Adrenal gland (tissue), 5 donors: ENCODE data around the gene ICA1.

Experiments
- CTCF ChIP-seq, 6 experiments: fragments of 450-650 bp in 4 of 6; fragments of 200-600 bp in 2 of 6; sonication (generic) in 1 of 6; IDR thresholded peaks; 1 replicate in 5 of 6; 2 replicates in 1 of 6; pipeline versions ENCODE4 v1.5.1 to v1.8.0; 2016 to 2021; ENCODE audit warnings: antibody characterized with exemption in 6 of 6, mild to moderate bottlenecking in 2 of 6, moderate library complexity in 1 of 6
- POLR2A ChIP-seq, 2 donors: fragments of 450-650 bp; IDR thresholded peaks; one replicate each; pipeline ENCODE4 v1.6.1; 2017; ENCODE audit warnings: antibody characterized with exemption in 2 of 2, mild to moderate bottlenecking in 2 of 2, moderate library complexity in 1 of 2
- donor health status: DM: no; HTN: no; CAD: no.

GRCh38 chr7:8282871-8283270 lies 20.9 kb upstream of the ICA1 start:
- TF ChIP-seq CTCF (IDR thresholded peaks at IDR 0.05) (no peak), POLR2A (IDR thresholded peaks at IDR 0.05) (no peak)
